ENCODE results near the gene TSEN54.

The TSEN54 gene

DNA sequence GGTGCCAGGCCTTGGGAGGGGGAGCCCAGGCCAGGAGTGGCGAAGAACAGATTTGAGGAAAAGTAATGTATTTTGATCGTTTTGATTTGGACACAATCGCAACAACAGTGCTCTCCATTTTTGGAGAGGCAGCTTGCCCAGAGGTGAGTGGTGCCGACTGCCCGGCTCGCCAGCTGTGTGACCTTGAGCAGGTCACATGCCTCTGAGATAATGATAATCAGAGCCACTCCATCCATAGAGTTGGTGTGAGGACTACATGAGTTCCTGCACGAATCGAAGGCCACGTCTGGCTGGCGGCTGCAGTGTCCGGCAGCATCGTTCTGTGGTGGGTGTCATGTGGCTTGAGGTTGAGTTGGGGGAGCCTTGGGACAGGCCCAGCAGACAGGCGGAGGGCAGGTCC, 29.9 kb downstream of the TSEN54 start:
- no peak for DNase-seq

DNA sequence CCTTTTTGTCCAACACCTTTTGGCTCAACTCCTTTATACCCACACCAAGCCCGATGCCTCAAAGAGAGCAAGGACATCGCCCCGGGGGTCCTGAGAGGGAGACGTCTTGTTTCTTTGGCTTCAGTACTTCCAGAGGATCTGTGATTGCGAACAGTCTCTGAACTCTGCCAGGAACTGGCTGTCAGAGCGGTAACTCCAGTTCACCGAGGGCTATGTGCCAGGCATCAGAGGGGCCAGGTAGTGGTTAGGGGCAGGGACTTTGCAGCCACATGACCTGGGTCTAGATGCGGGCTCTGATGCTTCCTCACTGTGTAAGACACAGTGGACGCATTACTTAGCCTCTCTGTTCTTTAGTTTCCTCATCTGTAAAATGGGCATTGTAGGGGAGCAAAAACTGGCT, 30.8 kb downstream of the TSEN54 start:
- DNase-seq, result no peak

DNA sequence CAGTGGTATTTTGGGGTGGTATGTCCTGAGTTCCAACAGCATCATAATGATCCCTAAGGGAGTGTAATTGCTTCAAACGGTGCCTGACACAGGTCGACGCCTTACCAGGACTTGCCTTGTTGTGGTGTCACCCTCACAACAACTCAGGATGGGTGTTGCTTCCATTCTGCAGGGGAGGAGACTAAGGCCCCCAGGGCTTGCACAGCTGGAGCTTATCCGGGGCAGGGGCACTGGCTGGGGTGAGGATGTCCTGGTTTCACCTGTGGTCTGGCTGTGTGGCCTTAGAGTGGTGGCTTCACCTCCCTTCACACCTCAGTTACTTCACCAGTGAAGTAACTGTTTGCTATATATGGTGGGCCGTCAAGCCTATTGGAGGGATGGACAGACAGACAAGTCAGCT, 32.5 kb downstream of the TSEN54 start:
- DNase-seq, result no peak

DNA sequence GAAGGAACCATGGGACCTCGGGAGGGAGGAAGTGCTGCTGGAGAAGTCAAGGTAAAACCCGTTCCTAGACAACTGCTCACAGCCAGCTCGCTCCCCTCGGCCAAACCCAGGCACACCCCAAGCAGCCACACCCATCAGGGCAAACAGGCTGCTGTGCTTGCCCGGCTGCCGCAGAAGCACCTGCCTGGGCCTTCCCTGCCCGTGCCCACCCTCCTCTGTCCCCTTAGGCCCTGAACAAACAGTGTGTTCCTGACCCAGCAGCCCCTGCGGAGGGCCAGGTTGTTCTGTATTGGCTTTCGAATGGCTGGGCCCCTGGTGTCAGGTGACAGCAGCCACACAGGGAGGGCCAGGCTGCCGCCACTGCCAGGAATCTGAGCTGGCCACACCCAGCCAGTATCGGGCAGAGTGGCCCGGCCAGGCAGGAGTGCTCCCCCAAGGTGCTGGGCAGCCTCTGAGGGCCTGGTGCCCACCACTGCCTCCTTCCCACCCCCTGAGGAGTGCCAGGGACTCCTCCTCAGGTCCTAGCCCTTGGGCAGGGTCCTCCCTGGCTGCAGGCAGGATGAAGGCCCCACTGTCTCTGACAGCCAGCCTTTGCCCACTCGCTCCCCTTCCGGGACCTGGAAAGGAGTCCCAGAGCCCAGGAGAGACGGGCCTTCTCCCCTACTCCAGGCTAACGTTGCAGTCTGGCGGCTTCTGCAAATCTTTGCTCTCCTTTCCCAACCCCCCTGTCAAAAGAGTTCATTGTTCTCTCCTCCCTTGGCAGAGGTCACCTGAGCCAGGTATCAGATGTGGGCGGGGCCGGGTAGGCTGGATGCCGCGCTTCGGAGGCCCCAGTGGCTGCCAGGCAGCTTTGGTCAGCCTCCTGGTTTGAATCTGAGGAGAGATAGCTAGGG, 33.2 kb downstream of the TSEN54 start:
- DNase-seq, result no peak

GRCh38 chr17:75550139-75550465, 33.8 kb downstream of the TSEN54 start:
- DNase-seq, result no peak

DNA sequence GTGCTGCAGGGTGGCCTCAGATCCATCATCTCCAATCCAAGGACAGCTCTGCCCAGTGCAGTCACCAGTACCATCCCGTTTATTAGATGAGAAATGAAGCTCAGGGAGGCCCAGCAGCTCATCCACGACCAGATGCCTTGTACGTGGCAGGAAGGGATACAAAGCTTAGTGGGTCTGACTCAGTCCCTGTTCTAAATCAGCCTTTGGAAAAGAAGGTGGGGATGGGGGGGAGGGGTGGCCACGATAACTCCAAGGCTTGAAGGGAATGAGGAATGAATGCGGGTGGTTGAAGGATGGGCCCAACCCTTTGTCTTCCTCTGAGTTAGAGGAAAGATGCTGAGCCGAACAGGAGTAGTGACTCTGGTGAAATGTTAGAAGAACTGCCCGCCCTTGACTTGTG, 34.9 kb downstream of the TSEN54 start:
- DNase-seq, result no peak

GRCh38 chr17:75552425-75553294, 36.3 kb downstream of the TSEN54 start:
- no peak for DNase-seq

- no peak for DNase-seq
These were observed 37.2 kb downstream of the TSEN54 start for GRCh38 chr17:75553295-75554110.

DNA sequence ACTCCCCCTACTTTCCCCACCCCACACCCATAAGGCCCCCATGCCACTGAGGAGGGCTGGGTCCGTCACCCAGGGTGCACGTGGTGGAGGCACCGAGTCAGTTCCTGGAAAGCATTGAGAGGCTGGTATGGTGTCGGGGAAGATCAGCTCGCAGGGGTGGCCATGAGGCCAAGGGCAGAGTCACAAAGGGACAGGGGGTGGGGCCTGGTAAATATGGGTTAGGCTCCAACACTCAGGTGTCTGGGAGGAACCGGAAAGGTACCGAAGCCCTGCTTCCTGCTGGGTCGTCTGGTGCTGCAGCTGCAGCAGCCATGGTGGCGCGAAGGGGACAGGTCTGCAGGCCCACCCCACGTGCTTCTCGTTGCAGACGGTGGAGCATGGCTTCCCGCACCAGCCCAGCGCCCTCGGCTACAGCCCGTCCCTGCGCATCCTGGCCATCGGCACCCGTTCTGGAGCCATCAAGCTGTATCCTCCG, 39.4 kb downstream of the TSEN54 start:
- DNase-seq, result no peak

GRCh38 chr17:75557075-75557851, 40.9 kb downstream of the TSEN54 start:
- DNase-seq, result no peak

DNA sequence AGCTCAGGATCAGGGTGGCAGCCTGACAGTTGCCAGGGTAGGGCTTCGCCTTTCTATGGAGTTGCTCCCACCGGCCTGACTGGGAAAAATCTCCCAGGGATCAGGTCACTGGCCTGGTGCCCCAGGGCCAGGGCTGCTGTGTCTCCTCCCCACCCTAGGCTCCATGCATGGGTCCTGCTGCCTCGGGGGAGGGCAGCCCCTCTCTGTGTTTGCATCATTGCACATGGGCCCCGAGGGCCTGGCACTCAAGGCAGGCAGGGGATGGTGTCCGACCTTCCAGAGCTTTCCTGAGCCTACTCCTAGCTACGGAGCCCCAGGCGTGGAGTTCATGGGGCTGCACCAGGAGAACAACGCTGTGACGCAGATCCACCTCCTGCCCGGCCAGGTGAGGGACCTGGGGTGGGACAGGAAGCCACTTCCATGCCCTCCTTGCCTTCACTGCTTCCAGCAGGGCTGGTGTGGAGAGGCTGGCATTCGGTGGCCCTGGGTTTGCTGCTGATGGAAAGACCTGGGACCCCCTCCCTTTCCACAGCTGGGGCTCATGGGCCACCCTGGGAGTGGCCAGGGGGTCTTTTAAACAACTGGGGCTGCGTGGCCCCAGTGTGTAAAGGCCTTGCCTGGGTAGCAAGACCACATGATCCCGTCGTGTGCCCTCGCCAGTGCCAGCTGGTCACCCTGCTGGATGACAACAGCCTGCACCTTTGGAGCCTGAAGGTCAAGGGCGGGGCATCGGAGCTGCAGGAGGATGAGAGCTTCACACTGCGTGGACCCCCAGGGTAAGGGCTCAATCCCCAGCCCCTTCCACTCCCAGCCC, 41.7 kb downstream of the TSEN54 start:
- no peak for DNase-seq

- DNase-seq, result no peak
These were observed 42.6 kb downstream of the TSEN54 start for GRCh38 chr17:75558666-75559530.

DNA sequence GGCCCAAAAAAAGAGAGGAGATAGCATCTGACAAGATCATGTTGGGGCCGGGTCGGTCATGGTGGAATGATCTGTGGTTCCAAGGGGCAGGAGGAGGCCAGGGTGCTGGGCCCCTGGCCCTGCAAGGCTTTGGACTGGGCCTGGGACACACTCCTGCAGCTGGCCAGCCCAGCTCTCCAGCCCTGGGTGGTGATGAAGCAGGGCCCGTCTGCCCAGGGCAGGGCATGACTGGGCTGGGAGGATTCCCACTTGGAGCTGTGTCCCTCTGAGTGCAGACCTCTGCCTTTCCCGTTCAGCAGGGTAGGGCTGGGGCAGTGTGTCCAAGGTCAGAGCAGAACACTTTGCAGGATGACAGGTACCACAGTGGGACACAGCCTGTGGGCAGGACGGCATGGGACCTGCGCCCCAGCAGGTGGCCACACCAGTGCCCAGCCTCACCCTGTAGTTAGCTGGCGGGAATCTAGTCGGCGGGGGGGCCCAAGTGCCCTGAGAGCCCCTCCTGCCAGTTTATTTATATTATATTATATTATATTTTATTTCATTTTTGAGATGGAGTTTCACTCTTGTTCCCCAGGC, 43.7 kb downstream of the TSEN54 start:
- DNase-seq, result no peak

DNA sequence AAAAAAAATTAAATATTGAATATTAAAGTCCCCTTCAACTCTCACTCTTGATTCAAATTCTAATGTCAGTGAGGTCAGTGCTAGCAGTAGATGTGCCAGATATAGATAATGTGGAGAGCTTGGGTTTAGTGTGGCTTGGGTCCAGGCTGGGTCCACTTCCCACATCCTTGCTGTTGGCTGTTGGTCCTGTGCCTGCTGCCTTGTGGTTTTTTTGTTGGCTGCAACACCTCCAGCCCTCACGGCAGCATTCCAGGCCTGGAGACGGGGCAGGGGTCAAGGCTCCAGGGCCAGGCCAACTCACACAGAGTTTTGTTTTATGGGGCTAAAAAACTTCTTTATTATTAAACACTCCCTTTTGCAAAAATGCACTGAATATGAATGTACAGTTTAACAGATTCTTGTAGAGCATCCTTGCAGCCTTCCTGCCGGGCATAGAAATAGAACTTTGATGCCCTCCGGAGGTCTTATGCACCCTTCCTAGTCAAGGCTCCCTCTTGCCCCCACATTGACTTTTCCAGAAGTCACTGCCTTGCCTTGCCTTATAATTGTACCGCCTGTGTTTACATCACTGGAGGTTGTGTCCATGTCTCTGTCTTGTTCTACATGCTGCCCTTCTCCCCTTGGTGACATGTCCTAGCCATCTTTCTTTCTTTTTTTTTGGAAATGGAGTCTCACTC, 45.7 kb downstream of the TSEN54 start:
- DNase-seq, result no peak

- no peak for DNase-seq
These were observed 46.9 kb downstream of the TSEN54 start for GRCh38 chr17:75563063-75563758.

- no peak for DNase-seq
These were observed 47.9 kb downstream of the TSEN54 start for GRCh38 chr17:75564195-75564594.

- no peak for DNase-seq
These were observed 48.7 kb downstream of the TSEN54 start for GRCh38 chr17:75565066-75565465.

DNA sequence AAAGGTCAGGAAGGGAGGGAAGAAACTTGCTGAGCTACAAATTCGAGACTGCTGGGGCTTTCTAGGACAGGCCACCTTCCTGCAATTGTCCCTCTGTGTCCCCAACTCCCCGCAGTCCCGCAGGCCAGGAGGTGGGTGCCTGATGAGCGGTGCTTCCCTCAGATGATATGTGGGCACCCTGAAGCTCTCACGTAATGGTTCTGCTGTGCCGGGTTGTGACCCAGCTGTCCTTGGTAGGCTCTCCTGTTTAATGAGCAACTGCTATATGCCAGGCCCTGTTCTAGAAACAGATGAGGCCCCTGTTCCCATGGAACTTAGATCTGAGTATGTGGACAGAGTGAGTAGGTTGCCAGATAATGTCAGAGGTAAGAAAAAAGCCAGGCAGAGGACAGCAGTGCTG, 49.3 kb downstream of the TSEN54 start:
- DNase-seq, result no peak

DNA sequence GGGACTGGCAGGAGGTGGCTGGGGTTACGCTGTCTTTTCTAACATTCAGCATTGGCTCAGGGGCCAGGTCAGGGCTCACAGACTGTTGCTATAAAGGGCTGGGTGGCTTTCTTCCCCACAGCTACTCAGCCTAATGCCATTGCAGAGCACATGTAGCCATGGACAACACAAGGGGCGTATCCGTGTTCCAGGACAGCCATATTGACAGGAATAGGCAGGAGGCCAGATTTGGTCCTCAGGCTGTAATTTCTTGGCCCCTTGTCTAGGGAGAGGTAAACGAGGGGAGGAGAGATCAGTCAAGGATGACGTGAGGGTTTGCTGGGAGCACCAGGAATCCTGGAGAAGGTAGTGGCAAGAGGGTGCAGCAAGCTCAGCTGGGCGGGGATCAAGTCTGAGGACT, 50.1 kb downstream of the TSEN54 start:
- DNase-seq, result no peak
